ENCODE results near the gene EPO. TPM values are rescaled to one million over a fixed set of nuclear protein-coding genes. Genes with fewer than 3 reads are reported as not detected.

EPO gene
- not detected in 2 replicates for total RNA-seq

DNA sequence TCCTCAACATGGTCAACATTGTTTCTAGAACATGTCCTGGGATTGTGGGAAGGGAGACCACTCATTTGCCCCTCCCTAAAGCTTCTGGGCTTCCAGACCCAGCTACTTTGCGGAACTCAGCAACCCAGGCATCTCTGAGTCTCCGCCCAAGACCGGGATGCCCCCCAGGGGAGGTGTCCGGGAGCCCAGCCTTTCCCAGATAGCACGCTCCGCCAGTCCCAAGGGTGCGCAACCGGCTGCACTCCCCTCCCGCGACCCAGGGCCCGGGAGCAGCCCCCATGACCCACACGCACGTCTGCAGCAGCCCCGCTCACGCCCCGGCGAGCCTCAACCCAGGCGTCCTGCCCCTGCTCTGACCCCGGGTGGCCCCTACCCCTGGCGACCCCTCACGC, at the start of gene EPO:
Gene EPO, plus strand, starts transcription at position 190 of the 392 bp plus-strand sequence. CDS start 513 bp downstream, outside the sequence.

DNA sequence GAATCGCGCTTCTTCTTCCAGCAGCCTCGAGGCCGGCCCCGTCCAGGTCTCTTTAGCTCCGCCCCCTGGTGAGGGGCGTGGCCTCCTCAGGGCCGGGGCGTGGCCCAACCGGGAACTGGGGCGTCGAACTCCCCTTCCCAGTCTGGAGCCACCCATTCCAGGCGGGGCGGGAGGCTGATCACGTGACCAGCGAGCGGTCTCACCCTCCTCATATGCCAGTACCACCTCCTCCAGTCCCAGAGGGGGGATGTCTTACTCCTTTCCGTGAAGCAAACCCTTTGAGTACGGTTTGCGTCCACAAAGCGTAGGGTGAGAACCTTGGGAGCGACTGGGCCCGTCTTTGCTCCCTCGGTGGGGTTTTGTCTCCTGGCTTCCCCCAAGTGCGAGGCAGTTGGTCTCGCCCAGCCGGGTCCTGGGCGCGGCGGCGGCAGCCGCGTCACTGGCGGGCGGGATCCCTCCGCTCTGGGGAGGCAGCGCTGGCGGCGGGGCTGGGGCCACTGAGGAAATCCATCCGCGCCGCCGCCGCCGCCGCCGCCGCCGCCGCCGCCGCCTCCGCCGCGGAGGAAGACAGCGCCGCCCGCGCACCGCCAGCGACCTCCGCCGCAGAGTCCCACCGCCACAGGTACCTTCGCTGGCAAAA, 46.8 kb upstream of the EPO start, which contains the start of gene GNB2:
Gene GNB2, plus strand, starts transcription at position 439 of the 640 bp plus-strand sequence. CDS start 2,526 bp downstream, outside the sequence.

DNA sequence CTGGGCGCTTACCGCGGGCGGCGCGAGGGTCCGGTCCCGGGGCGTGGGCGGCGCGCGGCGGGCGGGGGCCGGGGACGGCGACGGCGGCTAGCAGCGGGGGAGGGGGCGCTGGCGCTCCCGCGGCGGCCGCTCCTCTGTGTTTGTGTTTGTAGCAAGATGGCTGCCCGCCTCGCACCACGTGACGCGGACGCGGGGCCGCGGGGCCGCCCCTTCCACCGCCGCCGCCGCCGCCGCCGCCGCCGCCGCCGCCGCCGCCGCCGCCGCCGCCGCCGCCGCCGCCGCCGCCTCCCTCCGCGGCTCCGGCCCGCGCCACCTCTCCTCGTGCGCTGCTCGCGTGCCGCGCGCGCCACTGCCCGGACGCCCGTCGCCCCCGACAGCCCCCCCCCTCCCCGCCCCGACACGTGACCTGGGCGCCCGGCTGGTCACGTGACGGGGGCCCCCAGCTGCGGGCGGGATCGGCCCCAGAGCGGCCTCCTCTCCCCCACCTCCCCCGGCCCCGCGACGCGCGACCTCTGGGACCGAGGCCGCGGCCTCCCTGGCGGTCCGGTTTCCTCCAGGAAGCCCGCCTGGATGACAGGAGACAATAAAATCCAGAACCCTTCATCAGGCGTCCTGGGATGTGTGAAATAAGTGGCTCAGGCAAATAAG, 26.0 kb upstream of the EPO start, which contains the start of gene GIGYF1:
Gene GIGYF1, minus strand, starts transcription at position 153 of the 648 bp plus-strand sequence. CDS start 6,012 bp downstream, outside the sequence.

DNA sequence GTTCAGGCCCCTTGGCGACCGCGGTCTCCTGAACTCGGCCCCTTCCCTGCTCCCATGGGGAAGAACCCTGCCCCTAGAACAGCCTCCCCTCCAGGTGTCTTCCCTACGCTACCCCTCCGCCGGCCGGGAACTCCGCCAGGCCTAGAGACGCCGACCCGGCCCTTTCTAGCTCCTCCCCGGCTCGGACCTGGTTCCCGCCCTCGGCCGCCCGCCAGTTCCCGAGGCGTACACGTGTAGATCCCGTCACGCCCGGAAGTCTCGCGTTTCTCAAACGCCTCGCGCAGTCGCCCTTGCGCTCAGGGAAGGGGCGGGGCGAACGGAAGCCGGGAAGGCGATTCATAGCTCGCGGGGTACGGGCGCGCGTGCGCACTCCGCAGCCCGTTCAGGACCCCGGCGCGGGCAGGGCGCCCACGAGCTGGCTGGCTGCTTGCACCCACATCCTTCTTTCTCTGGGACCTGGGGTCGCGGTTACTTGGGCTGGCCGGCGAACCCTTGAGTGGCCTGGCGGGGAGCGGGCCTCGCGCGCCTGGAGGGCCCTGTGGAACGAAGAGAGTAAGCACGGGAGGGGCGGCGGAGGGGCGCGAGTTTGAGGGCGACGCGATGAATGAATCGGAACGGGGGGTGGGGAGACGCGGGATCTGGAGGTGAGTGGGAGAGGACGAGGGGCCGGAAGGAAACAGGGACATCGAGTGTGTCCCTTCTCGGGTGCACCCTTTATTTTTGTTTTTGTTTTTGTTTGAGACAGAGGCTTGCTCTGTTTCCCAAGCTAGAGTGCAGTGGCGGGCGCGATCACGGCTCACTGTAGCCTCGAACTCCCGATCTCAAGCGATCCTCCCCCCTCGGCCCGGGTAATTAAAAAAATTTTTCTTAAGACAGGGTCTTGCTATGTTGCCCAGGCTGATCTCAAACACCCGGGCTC, 14.3 kb upstream of the EPO start, which contains the start of gene POP7:
Gene POP7, plus strand, starts transcription at position 369 of the 919 bp plus-strand sequence. CDS start 710 bp downstream, outside the sequence.

Other genes starting within 250 kb of the EPO start
- 10.1 and 19.5 TPM in 2 replicates for gene TSC22D4, start 241.3 kb upstream of the EPO start, total RNA-seq
- gene NYAP1, start 236.5 kb upstream of the EPO start, total RNA-seq = 0.83 and 1.2 TPM in 2 replicates
- 3.0 and 4.4 TPM in 2 replicates for gene AGFG2, start 181.3 kb upstream of the EPO start, total RNA-seq
- gene SAP25, start 146.6 kb upstream of the EPO start, total RNA-seq = not detected in 2 replicates
- gene LRCH4, start 134.3 kb upstream of the EPO start, total RNA-seq = 7.7 and 12.6 TPM in 2 replicates
- gene FBXO24, start 134.1 kb upstream of the EPO start, total RNA-seq = 0.30 and 0.32 TPM in 2 replicates
- gene PCOLCE, start 118.1 kb upstream of the EPO start, total RNA-seq = 16.9 and 51.6 TPM in 2 replicates
- gene MOSPD3, start 107.9 kb upstream of the EPO start, total RNA-seq = 4.2 and 5.4 TPM in 2 replicates
- 0.83 and 0.89 TPM in 2 replicates for gene TFR2, start 78.9 kb upstream of the EPO start, total RNA-seq
- gene ACTL6B, start 64.0 kb upstream of the EPO start, total RNA-seq = not detected in 2 replicates
- 61.5 and 126 TPM in 2 replicates for gene GNB2, start 46.7 kb upstream of the EPO start, total RNA-seq
- gene GIGYF1, start 26.2 kb upstream of the EPO start, total RNA-seq = 11.3 and 14.4 TPM in 2 replicates
- gene POP7, start 14.3 kb upstream of the EPO start, total RNA-seq = 27.6 and 27.9 TPM in 2 replicates
- gene ZAN, start 13.1 kb downstream of the EPO start, total RNA-seq = not detected in 2 replicates
- gene EPHB4, start 107.1 kb downstream of the EPO start, total RNA-seq = 57.0 and 69.2 TPM in 2 replicates
- 12.2 and 14.3 TPM in 2 replicates for gene SLC12A9, start 132.2 kb downstream of the EPO start, total RNA-seq
- 46.9 and 54.3 TPM in 2 replicates for gene TRIP6, start 146.9 kb downstream of the EPO start, total RNA-seq
- 28.2 and 46.3 TPM in 2 replicates for gene SRRT, start 154.6 kb downstream of the EPO start, total RNA-seq
- 6.4 and 8.6 TPM in 2 replicates for gene UFSP1, start 169.2 kb downstream of the EPO start, total RNA-seq
- 0.30 and 0.74 TPM in 2 replicates for gene ACHE, start 175.4 kb downstream of the EPO start, total RNA-seq
- gene MUC3A, start 229.1 kb downstream of the EPO start, total RNA-seq = not detected in 2 replicates
- gene MUC12, start 249.1 kb downstream of the EPO start, total RNA-seq = 0.60 and 1.2 TPM in 2 replicates

Data from smooth muscle cell of the umbilical artery (primary cell).